Keratinocyte (primary cell): Measurements from ENCODE around the gene SEC14L2. TPM values are rescaled to one million over a fixed set of nuclear protein-coding genes. Genes with fewer than 3 reads are reported as not detected.

Source experiments
- DNase-seq: peaks from one replicate; pipeline ENCODE4 v3.0.0-alpha.2; 2011; ENCODE audit warnings: low read depth, missing footprints, low spot score
- FAIRE-seq: peaks from 2 replicates; lab custom pipeline; 2011; peaks lifted over from hg19 to GRCh38; lab: Jason Lieb, UNC
- H2AFZ ChIP-seq: 2 replicates; pipeline ENCODE4 v1.6.0; 2012; ENCODE audit warnings: low read length, control low read depth, inconsistent platforms; ENCODE audit not compliant: control insufficient read depth
- H3K27ac ChIP-seq: 2 replicates; pipeline ENCODE4 v1.5.1; 2011; ENCODE audit warnings: low read length; ENCODE audit not compliant: control insufficient read depth, insufficient read depth
- H3K27me3 ChIP-seq: 3 replicates; pipeline ENCODE4 v1.6.0; 2011; ENCODE audit warnings: low read length; ENCODE audit not compliant: control insufficient read depth, insufficient read depth; ENCODE audit errors: extremely low read depth
- H3K36me3 ChIP-seq, 2 experiments: 2 replicates in 1 of 2; 3 replicates in 1 of 2; pipeline ENCODE4 v1.5.1; 2011; ENCODE audit warnings: low read length in 2 of 2, mild to moderate bottlenecking in 1 of 2; ENCODE audit not compliant: control insufficient read depth in 2 of 2, insufficient read depth in 2 of 2; ENCODE audit errors: extremely low read depth in 1 of 2
- H3K4me1 ChIP-seq: 3 replicates; pipeline ENCODE4 v1.5.1; 2011; ENCODE audit warnings: low read length; ENCODE audit not compliant: control insufficient read depth, insufficient read depth; ENCODE audit errors: extremely low read depth
- H3K4me2 ChIP-seq: 3 replicates; pipeline ENCODE4 v1.6.0; 2011; ENCODE audit warnings: low read depth, low read length; ENCODE audit not compliant: control insufficient read depth, insufficient read depth; ENCODE audit errors: extremely low read depth
- H3K4me3 ChIP-seq, 3 experiments: fragments of 200-600 bp in 1 of 3; sonication (generic) in 1 of 3; 2 replicates in 2 of 3; 3 replicates in 1 of 3; pipeline ENCODE4 v1.5.1; 2011 to 2016; ENCODE audit warnings: low read length in 3 of 3, mild to moderate bottlenecking in 3 of 3, control low read depth in 2 of 3, inconsistent platforms in 1 of 3, low read depth in 1 of 3, mixed read lengths in 1 of 3, mixed run types in 1 of 3, moderate library complexity in 1 of 3; ENCODE audit not compliant: control insufficient read depth in 2 of 3, insufficient read depth in 2 of 3; ENCODE audit errors: extremely low read depth in 1 of 3
- H3K79me2 ChIP-seq: 2 replicates; pipeline ENCODE4 v1.6.0; 2012; ENCODE audit warnings: low read length; ENCODE audit not compliant: control insufficient read depth, insufficient read depth
- H3K9ac ChIP-seq: 3 replicates; pipeline ENCODE4 v1.6.0; 2011; ENCODE audit warnings: low read length; ENCODE audit not compliant: control insufficient read depth, insufficient read depth; ENCODE audit errors: extremely low read depth
- H3K9me1 ChIP-seq: 3 replicates; pipeline ENCODE4 v1.6.0; 2011; ENCODE audit warnings: low read length; ENCODE audit not compliant: control insufficient read depth, insufficient read depth; ENCODE audit errors: extremely low read depth
- H3K9me3 ChIP-seq: 2 replicates; pipeline ENCODE4 v1.5.1; 2012; ENCODE audit warnings: low read depth, low read length; ENCODE audit not compliant: control insufficient read depth
- H4K20me1 ChIP-seq: 3 replicates; pipeline ENCODE4 v1.6.0; 2011; ENCODE audit warnings: low read length; ENCODE audit not compliant: control insufficient read depth, insufficient read depth; ENCODE audit errors: extremely low read depth
- EZH2 ChIP-seq: IDR thresholded peaks from one replicate; pipeline ENCODE4 v1.6.1; 2012; ENCODE audit warnings: inconsistent platforms, mild to moderate bottlenecking, low read length, moderate library complexity
- dilution Hi-C: fragments of 300-500 bp; cut with MboI; formaldehyde crosslinking; loops from one replicate; pipeline ENCODE4 v1.7.0; 2020; ENCODE audit warnings: low sequenced_read_pairs; ENCODE audit not compliant: extremely low pct_ligation_motif_present
- polyA plus RNA-seq, 5 experiments: library from polyadenylated mRNA; depleted of rRNA in 3 of 5; stranded (reverse) in 3 of 5; stranded (forward) in 1 of 5; unstranded in 1 of 5; fragments of >200 nt; gene quantifications; 1 replicate in 1 of 5; 2 replicates in 3 of 5; 3 replicates in 1 of 5; pipeline versions ENCODE4 v1.2.1 to v1.2.3, GENCODE V29; 2011 to 2012; ENCODE audit warnings: missing spikeins in 2 of 5, low read depth in 1 of 5, low replicate concordance in 1 of 5
- TF ChIP-seq, protein P1 (sequence below), 3 experiments: IDR thresholded peaks in 1 of 3; conservative IDR thresholded peaks in 1 of 3; optimal IDR thresholded peaks in 1 of 3; 2 replicates in 2 of 3; 3 replicates in 1 of 3; pipeline versions ENCODE3 to v1.5.1; 2011; ENCODE audit warnings: low read length in 3 of 3, mild to moderate bottlenecking in 3 of 3, moderate library complexity in 2 of 3, control low read depth in 1 of 3, inconsistent platforms in 1 of 3; ENCODE audit not compliant: insufficient read depth in 2 of 3; ENCODE audit errors: extremely low read depth in 1 of 3

The SEC14L2 gene
- polyA plus RNA-seq, 1 donor (not counting 4 experiments of a cell fraction or from before 2014, with no cell fraction given): 103 TPM

DNA sequence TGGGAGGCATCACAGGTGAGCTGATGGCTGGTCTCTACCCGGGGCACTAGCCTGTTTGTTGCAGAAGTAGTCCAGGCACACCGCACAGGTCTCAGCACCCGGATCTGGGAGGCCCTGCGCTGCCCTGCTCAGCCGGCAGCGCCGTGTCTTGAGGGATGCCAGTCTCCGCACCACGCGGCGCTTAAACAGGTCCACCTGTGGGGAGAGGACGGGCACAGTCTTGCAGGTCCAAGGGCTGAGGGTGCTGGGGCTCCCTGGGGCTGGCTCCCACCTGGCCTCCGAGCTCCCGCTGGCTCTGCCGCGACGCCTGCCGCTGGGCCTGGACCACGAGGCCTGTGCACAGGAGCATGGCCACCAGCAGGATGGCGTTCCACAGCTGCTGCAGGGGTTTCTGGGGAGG lies 16.8 kb upstream of the SEC14L2 start:
- H2AFZ ChIP-seq: no peak overlapping the region
- no peaks in the 10 kb centered on the region for H3K4me1 ChIP-seq
- TF ChIP-seq, protein P1, sequence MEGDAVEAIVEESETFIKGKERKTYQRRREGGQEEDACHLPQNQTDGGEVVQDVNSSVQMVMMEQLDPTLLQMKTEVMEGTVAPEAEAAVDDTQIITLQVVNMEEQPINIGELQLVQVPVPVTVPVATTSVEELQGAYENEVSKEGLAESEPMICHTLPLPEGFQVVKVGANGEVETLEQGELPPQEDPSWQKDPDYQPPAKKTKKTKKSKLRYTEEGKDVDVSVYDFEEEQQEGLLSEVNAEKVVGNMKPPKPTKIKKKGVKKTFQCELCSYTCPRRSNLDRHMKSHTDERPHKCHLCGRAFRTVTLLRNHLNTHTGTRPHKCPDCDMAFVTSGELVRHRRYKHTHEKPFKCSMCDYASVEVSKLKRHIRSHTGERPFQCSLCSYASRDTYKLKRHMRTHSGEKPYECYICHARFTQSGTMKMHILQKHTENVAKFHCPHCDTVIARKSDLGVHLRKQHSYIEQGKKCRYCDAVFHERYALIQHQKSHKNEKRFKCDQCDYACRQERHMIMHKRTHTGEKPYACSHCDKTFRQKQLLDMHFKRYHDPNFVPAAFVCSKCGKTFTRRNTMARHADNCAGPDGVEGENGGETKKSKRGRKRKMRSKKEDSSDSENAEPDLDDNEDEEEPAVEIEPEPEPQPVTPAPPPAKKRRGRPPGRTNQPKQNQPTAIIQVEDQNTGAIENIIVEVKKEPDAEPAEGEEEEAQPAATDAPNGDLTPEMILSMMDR (optimal IDR thresholded peaks at IDR 0.05 in 1 of 3, IDR thresholded peaks at IDR 0.05 in 1 of 3, conservative IDR thresholded peaks at IDR 0.05 in 1 of 3; ENCODE audit: extremely low read depth in 1 of 3, insufficient read depth in 2 of 3, low read length in 3 of 3): no peak
- TF ChIP-seq EZH2: no peak
- dilution Hi-C loops: no loop called here
- no peak overlapping the region for H3K4me3 ChIP-seq
- no peak overlapping the region for H3K4me2 ChIP-seq
- no peaks in the 10 kb centered on the region for H4K20me1 ChIP-seq
- no peak overlapping the region for H3K9ac ChIP-seq
- no peak for DNase-seq
- H3K9me3 ChIP-seq: no peaks in the 10 kb centered on the region
- no peaks in the 10 kb centered on the region for H3K27me3 ChIP-seq
- H3K79me2 ChIP-seq: no peaks in the 10 kb centered on the region
- no peaks in the 10 kb centered on the region for H3K9me1 ChIP-seq
- no peak overlapping the region for H3K27ac ChIP-seq
- peaks cover 3 to 27% of the 10 kb centered on the region in 2 experiments for H3K36me3 ChIP-seq
- no peak for FAIRE-seq

DNA sequence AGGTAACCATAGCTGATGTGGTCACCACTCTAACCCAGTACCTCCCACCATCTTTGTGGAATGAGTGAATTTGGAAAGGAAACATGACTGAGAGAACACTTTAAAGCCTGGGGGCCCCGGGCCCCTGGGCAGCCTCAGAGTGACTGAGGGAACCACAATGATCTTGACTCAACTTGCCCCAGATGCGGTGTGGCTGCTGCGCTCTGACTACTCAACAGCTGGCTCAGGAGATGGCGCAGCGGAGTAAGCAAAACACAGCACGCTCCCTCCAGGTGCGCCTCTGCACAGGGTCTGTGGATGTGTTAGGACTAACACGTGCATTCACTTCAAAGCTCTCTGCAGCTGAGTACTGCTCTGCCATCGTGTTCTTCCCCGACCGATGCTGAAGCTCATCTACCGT lies 15.6 kb upstream of the SEC14L2 start:
- peaks cover under 1% of the 10 kb centered on the region for H3K4me1 ChIP-seq

More for the DNA sequence above, 15.6 kb upstream of the SEC14L2 start:
- no peak overlapping the region for H3K27ac ChIP-seq
- H3K27me3 ChIP-seq: no peaks in the 10 kb centered on the region
- H3K9me1 ChIP-seq: no peaks in the 10 kb centered on the region
- peaks cover 3 to 27% of the 10 kb centered on the region in 2 experiments for H3K36me3 ChIP-seq
- H3K4me2 ChIP-seq: no peak overlapping the region
- dilution Hi-C loops: no loop called here
- no peaks in the 10 kb centered on the region for H4K20me1 ChIP-seq
- no peaks in the 10 kb centered on the region for H3K79me2 ChIP-seq
- no peak for DNase-seq
- no peak overlapping the region for H3K9ac ChIP-seq
- no peak overlapping the region for H2AFZ ChIP-seq
- FAIRE-seq: no peak
- no peak overlapping the region for H3K4me3 ChIP-seq
- H3K9me3 ChIP-seq: no peaks in the 10 kb centered on the region
- TF ChIP-seq, protein P1 (optimal IDR thresholded peaks at IDR 0.05 in 1 of 3, IDR thresholded peaks at IDR 0.05 in 1 of 3, conservative IDR thresholded peaks at IDR 0.05 in 1 of 3; ENCODE audit: extremely low read depth in 1 of 3, insufficient read depth in 2 of 3, low read length in 3 of 3): no peak
- TF ChIP-seq EZH2: no peak
